ENCODE measurements around the gene KLHL29. TPM values are rescaled to one million over a fixed set of nuclear protein-coding genes. Genes with fewer than 3 reads are reported as not detected.

Gene KLHL29
- total and polyA plus RNA-seq, 4 donors, result 0.29 to 2.3 (median 0.68) TPM

GRCh38 chr2:23696752-23697045, 311.7 kb downstream of the KLHL29 start (continued):
- TF ChIP-seq EGR1 (IDR thresholded peaks at IDR 0.05; ENCODE audit: low read depth in 2 of 2) (no peak), RAD21 (IDR thresholded peaks at IDR 0.05) (no peak)

- TF ChIP-seq JUND (IDR thresholded peaks at IDR 0.05) (no peak), SP1 (IDR thresholded peaks at IDR 0.05) (no peak), RXRA (IDR thresholded peaks at IDR 0.05) (no peak), RAD21 (IDR thresholded peaks at IDR 0.05) (no peak), CTCF (IDR thresholded peaks at IDR 0.05; ENCODE audit: low read depth, low read length, missing input control) (no peak), FOXA2 (IDR thresholded peaks at IDR 0.05) (no peak), FOXA1 (IDR thresholded peaks at IDR 0.05) (no peak), HNF4A (conservative IDR thresholded peaks at IDR 0.05) (no peak), TAF1 (conservative IDR thresholded peaks at IDR 0.05) (no peak), NR2F2 (IDR thresholded peaks at IDR 0.05) (no peak), HNF4G (IDR thresholded peaks at IDR 0.05) (no peak), MAX (IDR thresholded peaks at IDR 0.05) (no peak), REST (IDR thresholded peaks at IDR 0.05) (no peak), ATF3 (IDR thresholded peaks at IDR 0.05) (no peak), ZBTB33 (IDR thresholded peaks at IDR 0.05) (no peak), EGR1 (IDR thresholded peaks at IDR 0.05; ENCODE audit: low read depth in 2 of 2) (no peak)
- 84% methylated on average over 12 of the region's 12 CpGs for WGBS
- H3K9me3 ChIP-seq (ENCODE audit: control insufficient read depth in 4 of 4, low read length in 3 of 4), result no peaks in the 10 kb centered on the region
- H3K4me1 ChIP-seq (ENCODE audit: control insufficient read depth in 4 of 4, insufficient read depth in 4 of 4, low read length in 3 of 4), result no peaks in the 10 kb centered on the region
- H3K36me3 ChIP-seq (ENCODE audit: control insufficient read depth in 4 of 4, insufficient read depth in 3 of 4, low read depth in 1 of 4, low read length in 3 of 4), result peaks cover 0 to 4% (median 0%) of the 10 kb centered on the region in 4 donors
- no peak overlapping the region for H3K9ac ChIP-seq (ENCODE audit: low read depth in 1 of 2, low read length in 2 of 2)
- H3K27me3 ChIP-seq (ENCODE audit: control insufficient read depth in 4 of 4, insufficient read depth in 4 of 4, low read length in 3 of 4), result no peaks in the 10 kb centered on the region
- no peak overlapping the region for H3K27ac ChIP-seq (ENCODE audit: low read depth in 1 of 2, low read length in 2 of 2)
- no peak for DNase-seq (ENCODE audit: low spot score)
- no peak overlapping the region for H3K4me3 ChIP-seq (ENCODE audit: low read depth in 1 of 3, low read length in 3 of 3)
Observed at GRCh38 chr2:23697256-23698075, 312.5 kb downstream of the KLHL29 start.

Measured in liver (tissue), 9 donors.